Measurements from ENCODE around the gene RIMBP2. TPM values are rescaled to one million over a fixed set of nuclear protein-coding genes. Genes with fewer than 3 reads are reported as not detected.
A peak's percentile ranks its signal among the peaks of the same experiment; 100 is the strongest.

Gene RIMBP2
- total and polyA plus RNA-seq, 3 experiments from 2014 or later: not detected

GRCh38 chr12:130555628-130556485 is 160.2 kb downstream of the RIMBP2 start:
- H3K27ac ChIP-seq (ENCODE audit: low read depth, low read length): no peak overlapping the region
- DNase-seq: no peak
- H3K27me3 ChIP-seq (ENCODE audit: insufficient read depth, low read length, poor library complexity, severe bottlenecking): no peaks in the 10 kb centered on the region
- Mint-ChIP-seq H3K27ac (no peak overlapping the region), H3K4me1 (no peaks in the 10 kb centered on the region), H3K4me3 (no peak overlapping the region), H3K36me3 (no peaks in the 10 kb centered on the region), H3K9me3 (peaks cover 2 to 11% (median 5%) of the 10 kb centered on the region in 5 donors), H3K27me3 (peaks cover 0 to 26% of the 10 kb centered on the region in 2 donors)
- no peaks in the 10 kb centered on the region for H3K36me3 ChIP-seq (ENCODE audit: insufficient read depth, low read length)
- ChIA-PET CTCF (no interaction called here), POLR2A (no interaction called here)
- no peak overlapping the region for H3K4me3 ChIP-seq (ENCODE audit: low read length)
- H3K9me3 ChIP-seq (ENCODE audit: low read length): no peaks in the 10 kb centered on the region
- no peaks in the 10 kb centered on the region for H3K4me1 ChIP-seq (ENCODE audit: insufficient read depth, low read length)

- Histone ChIP-seq H3K9me3 (ENCODE audit: low read length) (no peaks in the 10 kb centered on the region), H3K27ac (ENCODE audit: low read depth, low read length) (no peak overlapping the region), H3K36me3 (ENCODE audit: insufficient read depth, low read length) (no peaks in the 10 kb centered on the region), H3K27me3 (ENCODE audit: insufficient read depth, low read length, poor library complexity, severe bottlenecking) (no peaks in the 10 kb centered on the region), H3K4me3 (ENCODE audit: low read length) (no peak overlapping the region), H3K4me1 (ENCODE audit: insufficient read depth, low read length) (no peaks in the 10 kb centered on the region)
- no peak overlapping the region for H3K4me3 Mint-ChIP-seq
- CTCF ChIA-PET: no interaction called here
- H3K27ac Mint-ChIP-seq: no peak overlapping the region
- POLR2A ChIA-PET: no interaction called here
- no peaks in the 10 kb centered on the region for H3K36me3 Mint-ChIP-seq
- H3K4me1 Mint-ChIP-seq: no peaks in the 10 kb centered on the region
- DNase-seq: no peak
- peaks cover 0 to 23% of the 10 kb centered on the region in 2 donors for H3K27me3 Mint-ChIP-seq
- H3K9me3 Mint-ChIP-seq: peaks cover 2 to 11% (median 5%) of the 10 kb centered on the region in 5 donors
Measured at GRCh38 chr12:130555221-130555620, 160.9 kb downstream of the RIMBP2 start.

DNA sequence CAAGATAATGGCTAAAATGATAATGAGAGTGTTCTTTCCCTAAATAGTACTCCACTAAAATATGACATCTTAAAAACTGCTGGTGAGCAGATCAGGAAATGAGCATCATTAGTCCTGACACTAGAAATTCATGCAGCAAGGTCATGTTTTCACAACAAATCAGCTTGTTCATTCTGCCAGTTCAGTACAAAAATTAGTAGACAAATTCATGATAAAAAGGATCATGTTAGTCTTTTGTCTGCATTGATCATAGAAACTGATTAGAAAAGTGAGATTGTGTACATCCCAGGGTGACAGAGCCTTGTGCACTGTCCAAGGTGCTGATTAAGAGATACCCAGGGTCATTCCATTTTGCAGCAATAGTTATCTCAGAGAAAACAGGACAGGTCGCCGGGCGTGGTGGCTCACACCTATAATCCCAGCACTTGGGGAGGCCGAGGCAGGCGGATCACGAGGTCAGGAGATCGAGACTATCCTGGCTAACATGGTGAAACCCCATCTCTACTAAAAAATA is 163.6 kb downstream of the RIMBP2 start:
- Mint-ChIP-seq H3K36me3 (no peaks in the 10 kb centered on the region), H3K27ac (no peak overlapping the region), H3K27me3 (peaks cover 5 to 19% of the 10 kb centered on the region in 2 donors), H3K4me1 (no peaks in the 10 kb centered on the region), H3K9me3 (peaks cover 2 to 11% (median 5%) of the 10 kb centered on the region in 5 donors), H3K4me3 (no peak overlapping the region)
- H3K4me3 ChIP-seq (ENCODE audit: low read length): no peak overlapping the region
- H3K36me3 ChIP-seq (ENCODE audit: insufficient read depth, low read length): no peaks in the 10 kb centered on the region
- H3K4me1 ChIP-seq (ENCODE audit: insufficient read depth, low read length): no peaks in the 10 kb centered on the region
- DNase-seq: no peak
- ChIA-PET CTCF (no interaction called here), POLR2A (no interaction called here)
- H3K9me3 ChIP-seq (ENCODE audit: low read length): no peaks in the 10 kb centered on the region
- no peaks in the 10 kb centered on the region for H3K27me3 ChIP-seq (ENCODE audit: insufficient read depth, low read length, poor library complexity, severe bottlenecking)
- H3K27ac ChIP-seq (ENCODE audit: low read depth, low read length): no peak overlapping the region

GRCh38 chr12:130549361-130549760 is 166.7 kb downstream of the RIMBP2 start:
- Histone ChIP-seq H3K27me3 (ENCODE audit: insufficient read depth, low read length, poor library complexity, severe bottlenecking) (no peaks in the 10 kb centered on the region), H3K27ac (ENCODE audit: low read depth, low read length) (no peak overlapping the region), H3K4me1 (ENCODE audit: insufficient read depth, low read length) (no peaks in the 10 kb centered on the region), H3K4me3 (ENCODE audit: low read length) (no peak overlapping the region), H3K9me3 (ENCODE audit: low read length) (no peaks in the 10 kb centered on the region), H3K36me3 (ENCODE audit: insufficient read depth, low read length) (no peaks in the 10 kb centered on the region)
- H3K9me3 Mint-ChIP-seq: peaks cover 2 to 11% (median 5%) of the 10 kb centered on the region in 5 donors
- DNase-seq: no peak
- peaks cover 5 to 13% of the 10 kb centered on the region in 2 donors for H3K27me3 Mint-ChIP-seq
- H3K4me3 Mint-ChIP-seq: no peak overlapping the region
- no peak overlapping the region for H3K27ac Mint-ChIP-seq
- CTCF ChIA-PET: no interaction called here
- H3K36me3 Mint-ChIP-seq: no peaks in the 10 kb centered on the region
- POLR2A ChIA-PET: no interaction called here
- no peaks in the 10 kb centered on the region for H3K4me1 Mint-ChIP-seq

DNA sequence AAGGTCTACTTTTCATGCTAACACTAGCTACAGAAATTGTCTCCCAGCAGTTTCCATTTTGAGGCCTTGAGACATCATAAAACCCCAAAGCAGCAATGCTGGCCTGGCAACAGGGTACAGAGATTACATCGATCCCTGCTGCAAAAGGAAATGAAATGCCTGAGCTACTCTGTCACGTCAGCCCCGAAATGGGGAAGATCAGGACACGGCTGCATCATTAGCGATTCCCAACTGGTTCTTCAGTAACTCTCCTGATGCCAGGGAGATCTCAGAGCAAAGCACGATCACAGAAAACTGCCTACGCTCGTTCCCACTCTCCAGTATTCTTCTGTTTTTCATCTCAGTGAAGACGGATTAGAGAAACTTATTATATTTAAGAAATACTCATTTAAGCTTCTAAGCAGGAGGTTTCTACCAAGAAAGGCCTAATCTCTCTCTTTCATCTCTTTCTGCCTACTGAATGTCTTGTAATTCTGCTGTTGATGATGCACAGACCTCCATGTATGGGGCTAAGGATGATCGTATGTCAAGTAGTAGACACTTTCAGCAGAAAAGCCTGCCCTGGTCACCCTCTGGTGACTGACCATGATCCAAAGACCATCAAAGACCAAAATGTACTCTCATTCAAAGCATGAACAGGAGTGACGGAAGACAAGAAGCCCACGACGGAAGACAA is 168.5 kb downstream of the RIMBP2 start:
- Histone ChIP-seq H3K36me3 (ENCODE audit: insufficient read depth, low read length) (no peaks in the 10 kb centered on the region), H3K27ac (ENCODE audit: low read depth, low read length) (no peak overlapping the region), H3K9me3 (ENCODE audit: low read length) (no peaks in the 10 kb centered on the region), H3K4me1 (ENCODE audit: insufficient read depth, low read length) (no peaks in the 10 kb centered on the region), H3K27me3 (ENCODE audit: insufficient read depth, low read length, poor library complexity, severe bottlenecking) (no peaks in the 10 kb centered on the region), H3K4me3 (ENCODE audit: low read length) (no peak overlapping the region)
- ChIA-PET POLR2A (no interaction called here), CTCF (no interaction called here)
- H3K9me3 Mint-ChIP-seq: peaks cover 2 to 11% (median 4%) of the 10 kb centered on the region in 5 donors
- peak overlapping the region in 1 of 8 donors; percentile 26 for H3K27ac Mint-ChIP-seq
- DNase-seq: no peak
- no peaks in the 10 kb centered on the region for H3K4me1 Mint-ChIP-seq
- no peak overlapping the region for H3K4me3 Mint-ChIP-seq
- H3K27me3 Mint-ChIP-seq: peaks cover 5 to 6% of the 10 kb centered on the region in 2 donors
- no peaks in the 10 kb centered on the region for H3K36me3 Mint-ChIP-seq

DNA sequence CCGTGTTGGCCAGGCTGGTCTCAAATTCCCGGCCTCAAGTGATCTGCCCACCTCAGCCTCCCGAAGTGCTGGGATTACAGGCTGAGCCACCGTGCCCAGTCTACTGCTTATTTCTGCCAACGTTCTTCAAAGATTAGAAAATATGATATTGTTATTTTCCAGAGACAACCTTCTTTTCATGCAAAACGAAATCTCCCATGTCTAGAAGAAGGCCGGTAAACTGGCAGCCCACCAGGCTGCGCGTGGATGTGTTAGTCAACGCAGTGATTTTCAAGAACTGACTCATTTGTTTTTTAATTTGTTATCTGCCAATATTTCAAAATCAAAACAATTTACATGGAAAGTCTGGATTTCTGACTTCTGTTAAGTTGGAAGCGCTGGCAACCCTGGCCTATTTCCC is 169.6 kb downstream of the RIMBP2 start:
- H3K4me3 Mint-ChIP-seq: no peak overlapping the region
- CTCF ChIA-PET: no interaction called here

GRCh38 chr12:130545475-130545874 is 170.6 kb downstream of the RIMBP2 start:
- no peaks in the 10 kb centered on the region for H3K36me3 ChIP-seq (ENCODE audit: insufficient read depth, low read length)
- CTCF ChIA-PET: no interaction called here
- Mint-ChIP-seq H3K9me3 (peaks cover 0 to 10% (median 2%) of the 10 kb centered on the region in 5 donors), H3K27me3 (peaks cover 3 to 5% of the 10 kb centered on the region in 2 donors), H3K27ac (no peak overlapping the region), H3K4me1 (no peaks in the 10 kb centered on the region), H3K4me3 (no peak overlapping the region), H3K36me3 (no peaks in the 10 kb centered on the region)
- H3K27me3 ChIP-seq (ENCODE audit: insufficient read depth, low read length, poor library complexity, severe bottlenecking): no peaks in the 10 kb centered on the region
- H3K4me1 ChIP-seq (ENCODE audit: insufficient read depth, low read length): no peaks in the 10 kb centered on the region
- H3K27ac ChIP-seq (ENCODE audit: low read depth, low read length): no peak overlapping the region
- POLR2A ChIA-PET: no interaction called here
- no peak for DNase-seq
- no peak overlapping the region for H3K4me3 ChIP-seq (ENCODE audit: low read length)
- no peaks in the 10 kb centered on the region for H3K9me3 ChIP-seq (ENCODE audit: low read length)

More for the DNA sequence above, 169.6 kb downstream of the RIMBP2 start:
- Histone ChIP-seq H3K27me3 (ENCODE audit: insufficient read depth, low read length, poor library complexity, severe bottlenecking) (no peaks in the 10 kb centered on the region), H3K27ac (ENCODE audit: low read depth, low read length) (no peak overlapping the region), H3K4me3 (ENCODE audit: low read length) (no peak overlapping the region), H3K4me1 (ENCODE audit: insufficient read depth, low read length) (no peaks in the 10 kb centered on the region), H3K36me3 (ENCODE audit: insufficient read depth, low read length) (no peaks in the 10 kb centered on the region), H3K9me3 (ENCODE audit: low read length) (no peaks in the 10 kb centered on the region)
- Mint-ChIP-seq H3K9me3 (peaks cover 0 to 9% (median 6%) of the 10 kb centered on the region in 5 donors), H3K36me3 (no peaks in the 10 kb centered on the region), H3K4me1 (no peaks in the 10 kb centered on the region), H3K27ac (no peak overlapping the region), H3K27me3 (peaks cover 3 to 5% of the 10 kb centered on the region in 2 donors)
- DNase-seq: no peak
- POLR2A ChIA-PET: no interaction called here

GRCh38 chr12:130540376-130540775 is 175.7 kb downstream of the RIMBP2 start:
- no peak overlapping the region for H3K4me3 Mint-ChIP-seq
- Histone ChIP-seq H3K9me3 (ENCODE audit: low read length) (no peaks in the 10 kb centered on the region), H3K4me3 (ENCODE audit: low read length) (no peak overlapping the region), H3K27ac (ENCODE audit: low read depth, low read length) (no peak overlapping the region), H3K27me3 (ENCODE audit: insufficient read depth, low read length, poor library complexity, severe bottlenecking) (no peaks in the 10 kb centered on the region), H3K4me1 (ENCODE audit: insufficient read depth, low read length) (no peaks in the 10 kb centered on the region), H3K36me3 (ENCODE audit: insufficient read depth, low read length) (no peaks in the 10 kb centered on the region)
- no peak for DNase-seq
- ChIA-PET CTCF (no interaction called here), POLR2A (no interaction called here)
- peaks cover 0 to 11% (median 5%) of the 10 kb centered on the region in 5 donors for H3K9me3 Mint-ChIP-seq
- no peaks in the 10 kb centered on the region for H3K4me1 Mint-ChIP-seq
- H3K36me3 Mint-ChIP-seq: no peaks in the 10 kb centered on the region
- H3K27me3 Mint-ChIP-seq: peaks cover 0 to 1% of the 10 kb centered on the region in 2 donors
- H3K27ac Mint-ChIP-seq: no peak overlapping the region

Measured in CD8-positive, alpha-beta memory T cell (primary cell).